Activated T-cell treated with anti-CD3 and anti-CD28 coated beads for 48 hours (primary cell): ENCODE results near the gene LCNL1.

ENCODE experiments used
- DNase-seq: peaks from one replicate; pipeline ENCODE4 v3.0.0-alpha.2; 2020; ENCODE audit warnings: low read depth

Gene LCNL1

GRCh38 chr9:136982232-136983051 is at the start of gene LCNL1:
TSS of gene LCNL1 (plus strand) at chr9:136982993. CDS start at chr9:136983587, 594 bp downstream.
- DNase-seq: no peak

GRCh38 chr9:136934277-136934676 is 48.5 kb upstream of the LCNL1 start:
- DNase-seq: no peak

GRCh38 chr9:136935651-136936050 is 47.1 kb upstream of the LCNL1 start:
- no peak for DNase-seq

- no peak for DNase-seq
Observed at GRCh38 chr9:136936645-136937170, 46.1 kb upstream of the LCNL1 start.

DNA sequence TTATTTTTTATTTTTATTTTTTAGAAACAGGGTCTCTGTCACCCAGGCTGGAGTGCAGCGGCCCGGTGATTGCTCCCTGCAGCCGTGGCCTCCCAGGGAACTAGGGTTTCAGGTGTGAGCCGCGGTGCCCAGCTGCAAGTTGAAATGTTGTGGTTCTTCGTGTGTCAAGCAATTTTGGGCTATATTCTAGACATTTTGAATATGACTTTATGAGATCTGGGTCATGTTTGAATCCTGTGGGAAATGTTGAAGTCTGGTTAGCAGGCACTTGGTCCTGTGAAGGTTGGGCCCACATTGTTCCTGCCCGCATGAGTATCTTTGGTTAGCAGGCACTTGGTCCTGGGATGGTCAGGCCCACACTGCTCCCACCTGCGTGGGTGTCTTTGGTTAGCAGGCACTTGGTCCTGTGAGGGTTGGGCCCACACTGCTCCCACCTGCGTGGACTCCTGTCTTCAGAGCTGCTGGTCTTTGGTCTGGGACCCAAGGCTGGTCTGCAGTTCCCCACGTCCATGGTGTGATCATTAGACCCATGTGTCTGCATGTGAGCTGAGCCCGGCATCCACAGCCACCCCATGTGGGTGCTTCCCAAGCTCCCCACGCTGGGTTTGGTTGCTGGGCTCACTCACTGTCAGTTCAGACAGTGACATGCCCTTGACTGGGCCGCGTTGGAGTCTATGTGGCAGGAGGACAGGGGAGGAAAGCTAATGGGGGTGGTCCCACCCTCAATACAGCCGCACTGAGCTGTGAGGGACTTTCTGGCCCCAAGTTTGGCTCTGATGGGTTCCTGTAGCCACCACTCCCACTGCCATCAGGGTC is 45.4 kb upstream of the LCNL1 start:
- no peak for DNase-seq

GRCh38 chr9:136939431-136939995 is 43.3 kb upstream of the LCNL1 start:
- DNase-seq: no peak

GRCh38 chr9:136939996-136940525 is 42.7 kb upstream of the LCNL1 start:
- no peak for DNase-seq

GRCh38 chr9:136940526-136941230 is 42.1 kb upstream of the LCNL1 start:
- no peak for DNase-seq

GRCh38 chr9:136941231-136942111 is 41.3 kb upstream of the LCNL1 start:
- DNase-seq: no peak

DNA sequence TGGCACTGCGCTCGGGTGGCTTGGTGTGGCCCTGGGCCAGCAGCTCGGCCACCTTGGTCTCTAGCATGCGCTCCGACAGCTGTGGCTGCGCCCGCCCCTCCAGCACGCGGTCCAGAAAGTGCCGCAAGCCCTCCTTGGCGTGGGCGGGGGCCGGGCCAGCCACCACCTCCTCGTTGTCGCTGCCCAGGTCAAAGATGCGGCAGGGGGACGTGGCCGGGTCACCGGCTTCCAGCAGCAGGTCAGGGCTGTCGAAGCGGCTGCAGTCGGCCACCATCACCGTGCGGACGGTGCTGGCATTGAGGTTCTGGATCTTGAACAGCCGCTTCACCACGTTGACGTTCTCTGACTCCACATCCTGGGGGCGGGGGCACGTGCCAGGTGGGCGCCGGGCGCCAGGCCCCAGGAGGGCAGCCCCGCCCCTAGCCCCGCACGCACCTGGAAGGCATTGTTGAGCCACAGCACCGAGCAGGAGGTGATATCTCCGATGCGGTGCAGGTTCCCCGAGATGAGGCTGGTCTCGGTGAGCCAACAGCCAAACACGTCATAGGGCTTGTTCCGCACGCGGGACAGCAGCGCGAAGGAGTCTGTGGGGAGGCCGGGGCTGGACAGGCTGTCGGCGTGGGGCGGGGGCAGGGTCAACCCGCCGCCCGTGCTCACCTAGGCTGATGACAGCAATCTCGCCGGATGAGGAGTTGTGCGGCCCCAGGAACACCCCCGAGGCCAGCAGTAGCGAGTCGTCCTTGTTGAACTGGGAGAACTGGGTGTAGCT is 40.5 kb upstream of the LCNL1 start:
- DNase-seq: no peak

DNA sequence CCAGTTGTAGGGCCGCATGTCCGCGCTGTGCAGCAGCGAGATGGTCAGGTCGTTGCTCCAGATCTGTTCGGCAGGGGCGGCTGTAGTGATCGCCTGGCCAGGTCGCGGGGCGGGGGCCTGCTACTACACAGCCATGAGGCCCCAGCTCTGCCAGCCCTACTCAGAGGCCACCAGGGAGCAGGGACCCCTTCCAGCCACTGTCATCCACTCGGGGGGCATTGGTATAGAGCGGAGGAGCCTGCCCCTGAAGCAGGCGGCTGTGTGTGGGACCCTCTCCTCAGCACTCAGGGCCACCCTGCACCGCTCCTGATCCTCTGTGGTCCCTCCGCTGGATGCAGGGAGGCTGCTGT is 39.9 kb upstream of the LCNL1 start:
- DNase-seq: no peak

DNA sequence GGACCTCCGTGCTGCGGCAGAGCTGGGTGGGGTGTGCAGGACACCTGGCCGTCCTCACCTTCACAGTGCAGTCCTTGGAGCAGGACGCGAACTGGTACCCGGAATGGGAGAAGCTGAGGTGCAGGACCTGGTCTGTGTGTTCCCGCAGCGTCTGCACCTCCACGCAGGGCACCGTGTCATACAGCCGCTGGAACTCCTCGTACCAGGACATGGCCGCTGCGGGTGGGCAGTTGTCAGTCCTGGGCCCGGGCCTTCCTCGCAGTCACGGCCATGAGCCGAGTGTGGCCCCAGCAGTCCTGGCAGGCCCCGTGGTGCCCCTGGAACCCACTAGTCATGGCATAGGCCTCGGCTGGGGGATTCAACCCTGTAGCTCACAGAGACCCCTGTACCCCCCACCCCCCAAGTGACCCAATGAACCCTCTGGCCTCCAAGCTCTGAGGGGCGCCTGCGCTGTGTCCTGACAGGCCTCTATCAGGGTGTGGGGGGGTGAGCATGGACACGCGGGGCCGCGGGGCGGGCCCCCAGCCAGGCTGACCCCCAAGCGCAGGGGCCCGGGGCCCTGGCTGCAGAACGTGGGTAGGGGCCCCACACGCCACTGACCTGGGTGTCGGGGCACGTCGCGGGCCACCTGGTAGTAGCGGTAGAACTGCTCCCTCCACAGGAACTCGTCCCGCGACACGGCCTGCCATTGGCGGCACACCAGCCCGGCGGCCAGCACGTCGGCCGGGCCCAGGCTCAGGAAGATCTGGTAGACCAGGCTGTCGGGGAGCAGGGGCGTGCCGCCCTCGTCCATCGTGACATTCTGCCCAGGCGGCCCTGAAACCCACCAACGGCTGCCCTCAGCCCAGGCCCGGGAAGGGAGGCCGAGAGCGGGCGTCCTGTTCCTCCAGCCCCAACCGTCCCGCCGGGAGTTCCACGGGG is 39.2 kb upstream of the LCNL1 start:
- peak; percentile 37 for DNase-seq

GRCh38 chr9:136944212-136944518 is 38.6 kb upstream of the LCNL1 start:
- no peak for DNase-seq

DNA sequence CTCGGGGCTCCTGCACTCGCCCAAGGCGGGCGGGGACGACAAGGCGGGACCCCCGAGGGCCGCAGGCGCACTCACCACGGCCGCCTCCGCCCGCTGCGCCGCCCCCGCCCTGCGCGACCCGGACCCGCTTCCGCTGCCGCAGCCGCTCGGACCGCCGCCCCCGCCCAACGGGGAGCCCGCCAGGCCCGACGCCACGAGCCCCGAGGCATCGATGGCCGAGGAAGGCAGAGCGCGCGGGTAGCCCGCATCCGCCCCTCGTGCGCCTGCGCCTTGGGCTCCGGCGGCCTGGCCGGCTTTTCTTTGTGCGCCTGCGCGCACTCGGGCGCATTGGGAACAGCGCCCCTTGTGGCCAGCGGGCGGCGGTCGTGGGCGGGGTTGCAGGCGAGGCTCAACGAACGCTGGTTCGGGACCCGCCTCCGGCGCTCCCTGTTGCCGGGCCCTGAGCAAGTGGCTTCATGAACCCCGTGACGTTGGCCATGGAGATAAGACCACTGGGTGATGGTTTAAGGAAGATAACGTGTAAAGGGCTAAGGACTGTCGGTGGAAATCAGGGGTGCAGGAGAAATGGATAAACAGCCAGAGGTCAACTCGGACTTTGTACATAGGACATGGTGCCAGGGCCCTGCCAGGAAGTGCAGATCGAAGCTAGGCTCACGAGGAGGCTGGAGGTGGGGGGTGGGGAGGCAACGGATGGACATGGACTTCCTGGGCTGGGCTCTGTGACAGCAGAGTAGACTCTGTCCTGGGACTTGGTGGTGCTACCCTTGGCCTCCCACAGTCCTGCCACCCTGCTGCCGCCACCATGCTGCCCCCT is 38.1 kb upstream of the LCNL1 start, which contains the start of the genes C8G and FBXW5:
Gene C8G, plus strand, starts transcription at position 725 of the 814 bp plus-strand sequence. Its CDS starts 78 bp downstream, at position 803.
Gene FBXW5, minus strand, starts transcription at position 220 of the 814 bp plus-strand sequence. CDS start 655 bp downstream, outside the sequence.
- peak; percentile 98 for DNase-seq

DNA sequence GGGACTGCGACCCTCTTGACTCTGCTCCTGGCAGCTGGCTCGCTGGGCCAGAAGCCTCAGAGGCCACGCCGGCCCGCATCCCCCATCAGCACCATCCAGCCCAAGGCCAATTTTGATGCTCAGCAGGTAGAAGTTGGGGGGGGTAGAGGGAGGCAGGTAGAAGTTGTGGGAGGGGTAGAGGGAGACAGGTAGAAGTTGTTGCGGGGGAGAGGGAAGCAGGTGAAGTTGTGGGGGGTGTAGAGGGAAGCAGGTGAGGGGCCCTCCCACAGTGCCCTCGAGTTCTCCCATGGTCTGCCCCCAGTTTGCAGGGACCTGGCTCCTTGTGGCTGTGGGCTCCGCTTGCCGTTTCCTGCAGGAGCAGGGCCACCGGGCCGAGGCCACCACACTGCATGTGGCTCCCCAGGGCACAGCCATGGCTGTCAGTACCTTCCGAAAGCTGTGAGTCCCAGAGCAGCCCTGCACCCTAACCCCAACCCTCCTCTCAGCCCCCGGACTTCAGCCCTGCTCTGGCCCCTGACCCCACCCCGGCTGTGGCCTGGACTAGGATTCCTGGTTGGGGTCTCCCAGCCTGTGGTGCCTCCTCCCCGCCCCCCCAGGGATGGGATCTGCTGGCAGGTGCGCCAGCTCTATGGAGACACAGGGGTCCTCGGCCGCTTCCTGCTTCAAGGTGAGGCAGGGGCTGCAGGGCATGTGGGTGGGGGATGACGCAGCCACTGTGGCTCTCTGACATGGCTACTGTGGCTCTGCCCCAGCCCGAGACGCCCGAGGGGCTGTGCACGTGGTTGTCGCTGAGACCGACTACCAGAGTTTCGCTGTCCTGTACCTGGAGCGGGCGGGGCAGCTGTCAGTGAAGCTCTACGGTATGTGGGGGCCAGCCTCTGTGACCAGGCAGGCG is 37.2 kb upstream of the LCNL1 start:
- no peak for DNase-seq

DNA sequence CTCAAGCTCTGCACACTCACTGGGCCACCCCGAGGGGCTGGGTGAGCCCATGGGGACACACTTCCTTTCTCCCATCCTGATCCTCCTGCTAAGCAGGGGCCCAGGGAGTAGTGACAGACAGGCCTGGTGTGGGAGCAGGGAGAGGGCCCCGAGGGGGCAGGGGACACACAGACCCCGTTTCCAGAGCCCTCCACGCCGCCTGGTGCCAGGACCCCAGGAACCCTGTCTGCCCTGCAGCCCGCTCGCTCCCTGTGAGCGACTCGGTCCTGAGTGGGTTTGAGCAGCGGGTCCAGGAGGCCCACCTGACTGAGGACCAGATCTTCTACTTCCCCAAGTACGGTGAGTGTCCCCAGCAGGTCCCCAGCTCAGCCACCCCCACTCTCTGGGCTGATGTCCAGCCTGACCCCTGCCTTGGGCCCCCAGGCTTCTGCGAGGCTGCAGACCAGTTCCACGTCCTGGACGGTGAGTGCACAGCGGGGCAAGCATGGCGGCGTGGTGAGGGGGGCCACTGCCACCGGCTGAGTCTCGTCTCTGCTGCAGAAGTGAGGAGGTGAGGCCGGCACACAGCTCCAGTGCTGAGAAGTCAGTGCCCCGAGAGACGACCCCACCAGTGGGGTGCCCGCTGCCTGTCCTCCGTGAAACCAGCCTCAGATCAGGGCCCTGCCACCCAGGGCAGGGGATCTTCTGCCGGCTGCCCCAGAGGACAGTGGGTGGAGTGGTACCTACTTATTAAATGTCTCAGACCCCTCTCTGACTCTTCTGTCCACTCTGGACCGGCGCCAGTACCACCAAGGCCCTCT is 36.4 kb upstream of the LCNL1 start:
- no peak for DNase-seq
